Uterus (tissue), 4 donors: ENCODE data around the gene ORC4. TPM values are rescaled to one million over a fixed set of nuclear protein-coding genes. Genes with fewer than 3 reads are reported as not detected.

Source experiments
- DNase-seq, 2 donors: peaks; one replicate each; pipeline ENCODE4 v3.0.0-alpha.2; 2019 to 2020
- H3K27ac ChIP-seq, 2 donors: fragments of 200-600 bp; sonication (generic); 1 replicate in 1 of 2; 2 replicates in 1 of 2; pipeline ENCODE4 v1.5.1; 2016 to 2018
- H3K27me3 ChIP-seq, 2 donors: fragments of 200-600 bp; sonication (generic); one replicate each; pipeline ENCODE4 v1.5.1; 2018 to 2019; ENCODE audit warnings: control low read depth in 1 of 2
- H3K36me3 ChIP-seq, 2 donors: fragments of 200-600 bp; sonication (generic); one replicate each; pipeline ENCODE4 v1.5.1; 2019; ENCODE audit warnings: control low read depth in 1 of 2
- H3K4me1 ChIP-seq, 2 donors: fragments of 200-600 bp; sonication (generic); one replicate each; pipeline ENCODE4 v1.5.1; 2018 to 2019; ENCODE audit warnings: control low read depth in 1 of 2
- H3K4me3 ChIP-seq, 2 donors: fragments of 200-600 bp; sonication (generic); 1 replicate in 1 of 2; 2 replicates in 1 of 2; pipeline ENCODE4 v1.5.1; 2018 to 2019; ENCODE audit warnings: mild to moderate bottlenecking in 1 of 2
- H3K9me3 ChIP-seq, 2 donors: fragments of 200-600 bp; sonication (generic); one replicate each; pipeline ENCODE4 v1.5.1; 2019; ENCODE audit warnings: control low read depth in 1 of 2
- CTCF ChIP-seq, 4 experiments: fragments of 200-600 bp in 2 of 4; fragments of 450-650 bp in 2 of 4; sonication (generic) in 2 of 4; IDR thresholded peaks; one replicate each; pipeline ENCODE4 v1.5.1; 2016 to 2019; ENCODE audit warnings: antibody characterized with exemption in 4 of 4, mild to moderate bottlenecking in 2 of 4, moderate library complexity in 1 of 4
- POLR2A ChIP-seq, 2 donors: fragments of 450-650 bp; IDR thresholded peaks; one replicate each; pipeline ENCODE4 v1.6.1; 2016; ENCODE audit warnings: antibody characterized with exemption in 2 of 2, mild to moderate bottlenecking in 1 of 2, moderate library complexity in 1 of 2
- intact Hi-C: fragments of 100-400 bp; cut with DNase I; formaldehyde crosslinking; loops from one replicate; pipeline ENCODE4 v1.15.1; 2023; ENCODE audit warnings: low total_unique reads
- total RNA-seq, 4 donors: library from RNA; depleted of rRNA in 3 of 4; stranded (reverse); fragments of >200 nt in 3 of 4; gene quantifications; one replicate each; pipeline versions ENCODE4 v1.1.0 to v1.2.4, GENCODE V29; 2014 to 2023
- donor health status: DM: yes; HTN: yes; CAD: no.

ORC4 gene
- total RNA-seq, 4 donors from 2014 or later, result 5.4 to 146 (median 65.0) TPM

GRCh38 chr2:147945660-147946059, 74.9 kb downstream of the ORC4 start:
- TF ChIP-seq POLR2A (IDR thresholded peaks at IDR 0.05) (no peak), CTCF (IDR thresholded peaks at IDR 0.05) (no peak)
- no peak overlapping the region for H3K27ac ChIP-seq
- H3K27me3 ChIP-seq, result no peaks in the 10 kb centered on the region
- no peaks in the 10 kb centered on the region for H3K36me3 ChIP-seq
- no peak for DNase-seq
- no peaks in the 10 kb centered on the region for H3K9me3 ChIP-seq
- intact Hi-C loops, result no loop called here
- H3K4me1 ChIP-seq, result no peaks in the 10 kb centered on the region
- no peak overlapping the region for H3K4me3 ChIP-seq

- TF ChIP-seq POLR2A (IDR thresholded peaks at IDR 0.05) (no peak), CTCF (IDR thresholded peaks at IDR 0.05) (no peak)
- DNase-seq, result no peak
- no peaks in the 10 kb centered on the region for H3K36me3 ChIP-seq
- no peaks in the 10 kb centered on the region for H3K4me1 ChIP-seq
- H3K27ac ChIP-seq, result peak overlapping the region in 1 of 2 donors; percentile 48
- H3K4me3 ChIP-seq, result no peak overlapping the region
- H3K27me3 ChIP-seq, result no peaks in the 10 kb centered on the region
- intact Hi-C loops, result no loop called here
- H3K9me3 ChIP-seq, result no peaks in the 10 kb centered on the region
Observed at GRCh38 chr2:147939313-147939712, 81.2 kb downstream of the ORC4 start.

- H3K27me3 ChIP-seq, result no peaks in the 10 kb centered on the region
- H3K4me3 ChIP-seq, result no peak overlapping the region
- intact Hi-C loops, result no loop called here
- no peak for DNase-seq
- H3K27ac ChIP-seq, result no peak overlapping the region
- no peaks in the 10 kb centered on the region for H3K9me3 ChIP-seq
- no peaks in the 10 kb centered on the region for H3K36me3 ChIP-seq
- H3K4me1 ChIP-seq, result no peaks in the 10 kb centered on the region
- no peak for TF ChIP-seq POLR2A (IDR thresholded peaks at IDR 0.05)
- peak; percentile 70 to 80 (median 72) for TF ChIP-seq CTCF (IDR thresholded peaks at IDR 0.05)
Observed at GRCh38 chr2:147937744-147938349, 82.7 kb downstream of the ORC4 start.

GRCh38 chr2:147934881-147935620, 85.5 kb downstream of the ORC4 start:
- no peak for TF ChIP-seq POLR2A (IDR thresholded peaks at IDR 0.05)
- TF ChIP-seq CTCF (IDR thresholded peaks at IDR 0.05), result no peak
- intact Hi-C loops, result no loop called here
- H3K36me3 ChIP-seq, result no peaks in the 10 kb centered on the region

GRCh38 chr2:147933931-147934330, 86.6 kb downstream of the ORC4 start:
- Histone ChIP-seq H3K9me3 (no peaks in the 10 kb centered on the region), H3K27me3 (no peaks in the 10 kb centered on the region), H3K27ac (no peak overlapping the region), H3K36me3 (no peaks in the 10 kb centered on the region), H3K4me1 (no peaks in the 10 kb centered on the region), H3K4me3 (no peak overlapping the region)
- intact Hi-C loops, result no loop called here
- no peak for DNase-seq
- TF ChIP-seq CTCF (IDR thresholded peaks at IDR 0.05) (no peak), POLR2A (IDR thresholded peaks at IDR 0.05) (no peak)

More at GRCh38 chr2:147934881-147935620, 85.5 kb downstream of the ORC4 start:
- no peak for DNase-seq
- no peak overlapping the region for H3K4me3 ChIP-seq
- no peaks in the 10 kb centered on the region for H3K4me1 ChIP-seq
- no peaks in the 10 kb centered on the region for H3K27me3 ChIP-seq
- H3K27ac ChIP-seq, result no peak overlapping the region
- no peaks in the 10 kb centered on the region for H3K9me3 ChIP-seq
